GM12872 (cell line): ENCODE measurements around the gene INSYN1.

ENCODE experiments used
- CTCF ChIP-seq: IDR thresholded peaks from 3 replicates; pipeline ENCODE4 v1.5.1; 2011; ENCODE audit warnings: low read depth, mild to moderate bottlenecking, low read length, moderate library complexity; ENCODE audit not compliant: insufficient read depth

INSYN1 gene

GRCh38 chr15:73781038-73781925 is 28.1 kb upstream of the INSYN1 start:
- peak; percentile 48; the same call in 1 of the 3 replicates for TF ChIP-seq CTCF

DNA sequence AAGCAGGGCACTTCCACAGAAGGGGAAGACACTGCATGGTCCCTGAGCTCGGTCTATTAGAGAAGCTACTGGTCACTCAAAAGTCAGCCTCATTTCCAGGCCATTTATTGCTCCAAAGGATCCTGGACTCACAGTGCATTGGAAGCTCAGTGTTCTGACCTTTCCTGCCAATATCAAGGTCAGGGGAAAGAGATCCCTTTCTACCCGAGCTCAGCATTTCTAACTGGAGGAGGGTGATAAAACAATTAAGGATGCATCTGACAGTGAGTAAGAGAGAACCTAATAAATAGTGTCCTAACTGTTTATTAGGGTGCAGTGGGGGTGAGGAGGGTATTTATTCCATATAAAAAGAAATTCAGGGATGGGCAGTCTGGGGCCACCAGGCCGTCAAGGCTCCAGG is 26.8 kb upstream of the INSYN1 start:
- no peak for TF ChIP-seq CTCF

- no peak for TF ChIP-seq CTCF
These were observed 24.6 kb upstream of the INSYN1 start for GRCh38 chr15:73777741-73778140.

GRCh38 chr15:73773428-73773827 is 20.3 kb upstream of the INSYN1 start:
- TF ChIP-seq CTCF: no peak

- TF ChIP-seq CTCF: no peak
These were observed 18.4 kb upstream of the INSYN1 start for GRCh38 chr15:73771385-73772045.

GRCh38 chr15:73770050-73770449 is 16.9 kb upstream of the INSYN1 start:
- TF ChIP-seq CTCF: no peak

- TF ChIP-seq CTCF: no peak
These were observed 14.8 kb upstream of the INSYN1 start for GRCh38 chr15:73767806-73768501.
